AG04449 (cell line): ENCODE data around the gene GSE1.

Experiments used
- CTCF ChIA-PET: fragments of 350-600 bp; formaldehyde crosslinking; extraction: SDS; loops from one replicate; lab custom pipeline; 2021; ENCODE audit warnings: antibody characterized with exemption; lab: Yijun Ruan, JAX
- POLR2A ChIA-PET: fragments of 400-600, 350-600 bp; formaldehyde crosslinking; extraction: SDS; loops from one replicate; lab custom pipeline; 2020; ENCODE audit warnings: antibody characterized with exemption, inconsistent platforms; lab: Yijun Ruan, JAX
- DNase-seq: peaks from one replicate; pipeline ENCODE4 v3.0.0-alpha.2; 2010; ENCODE audit warnings: low read depth, low spot score
- H3K4me3 ChIP-seq: 2 replicates; pipeline ENCODE4 v1.5.1; 2011; ENCODE audit warnings: low read depth, mild to moderate bottlenecking, control low read depth, low read length
- CTCF ChIP-seq: IDR thresholded peaks from one replicate; pipeline ENCODE4 v1.5.1; 2011; ENCODE audit warnings: mild to moderate bottlenecking, moderate library complexity, low read length, control low read depth, inconsistent platforms; ENCODE audit not compliant: insufficient read depth; ENCODE audit errors: missing control alignments

The GSE1 gene

GRCh38 chr16:85625053-85625452 is 11.9 kb downstream of the GSE1 start:
- POLR2A ChIA-PET: no interaction called here
- CTCF ChIA-PET: interaction anchor here (9.7 kb wide), 1 partner anchor 9 kb away, joined by 119 read pairs; no protein-coding TSS in a partner anchor
- no peak for TF ChIP-seq CTCF

DNA sequence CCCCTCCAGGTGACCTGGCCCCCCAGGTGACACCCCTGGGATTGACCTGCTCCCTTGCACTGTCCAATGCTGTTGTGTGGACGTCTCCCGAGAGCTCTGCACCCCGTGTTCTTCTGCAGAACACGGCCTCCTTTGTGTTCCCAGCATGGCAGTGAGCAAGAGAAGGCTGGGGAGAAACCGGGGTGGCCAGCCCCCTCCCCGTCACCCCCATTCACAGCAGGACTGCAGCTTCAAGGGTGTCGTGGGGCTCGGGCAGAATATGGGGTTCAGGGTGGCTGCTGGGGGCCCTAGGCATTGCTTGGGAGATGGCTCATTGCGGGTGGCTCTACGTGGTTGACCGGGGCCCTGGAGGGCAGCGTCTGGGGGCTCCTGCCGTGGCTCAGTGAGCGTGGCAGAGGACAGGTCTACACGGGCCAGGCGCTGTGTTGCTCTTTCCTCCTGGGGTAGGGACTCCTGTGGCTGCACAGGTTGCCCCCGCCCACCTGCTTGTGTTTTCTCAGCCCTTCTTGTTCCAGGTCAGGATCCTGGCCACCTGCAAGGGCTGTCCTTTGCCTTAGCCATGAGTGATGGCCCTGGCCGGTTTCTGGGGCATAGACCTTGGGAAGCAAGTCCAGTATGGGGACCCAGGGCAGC is 12.5 kb downstream of the GSE1 start:
- POLR2A ChIA-PET: interaction anchor here (0.6 kb wide), 1 partner anchor 280 kb away, joined by 3 read pairs; no protein-coding TSS in a partner anchor
- H3K4me3 ChIP-seq: no peak overlapping the region
- no peak for DNase-seq
- TF ChIP-seq CTCF: no peak
- CTCF ChIA-PET: interaction anchor here (0.9 to 9.7 kb wide), 3 partner anchors 9 to 350 kb away, joined by 3 to 119 read pairs (median 5); no protein-coding TSS in a partner anchor

More at GRCh38 chr16:85625053-85625452, 11.9 kb downstream of the GSE1 start:
- DNase-seq: no peak
- H3K4me3 ChIP-seq: no peak overlapping the region

DNA sequence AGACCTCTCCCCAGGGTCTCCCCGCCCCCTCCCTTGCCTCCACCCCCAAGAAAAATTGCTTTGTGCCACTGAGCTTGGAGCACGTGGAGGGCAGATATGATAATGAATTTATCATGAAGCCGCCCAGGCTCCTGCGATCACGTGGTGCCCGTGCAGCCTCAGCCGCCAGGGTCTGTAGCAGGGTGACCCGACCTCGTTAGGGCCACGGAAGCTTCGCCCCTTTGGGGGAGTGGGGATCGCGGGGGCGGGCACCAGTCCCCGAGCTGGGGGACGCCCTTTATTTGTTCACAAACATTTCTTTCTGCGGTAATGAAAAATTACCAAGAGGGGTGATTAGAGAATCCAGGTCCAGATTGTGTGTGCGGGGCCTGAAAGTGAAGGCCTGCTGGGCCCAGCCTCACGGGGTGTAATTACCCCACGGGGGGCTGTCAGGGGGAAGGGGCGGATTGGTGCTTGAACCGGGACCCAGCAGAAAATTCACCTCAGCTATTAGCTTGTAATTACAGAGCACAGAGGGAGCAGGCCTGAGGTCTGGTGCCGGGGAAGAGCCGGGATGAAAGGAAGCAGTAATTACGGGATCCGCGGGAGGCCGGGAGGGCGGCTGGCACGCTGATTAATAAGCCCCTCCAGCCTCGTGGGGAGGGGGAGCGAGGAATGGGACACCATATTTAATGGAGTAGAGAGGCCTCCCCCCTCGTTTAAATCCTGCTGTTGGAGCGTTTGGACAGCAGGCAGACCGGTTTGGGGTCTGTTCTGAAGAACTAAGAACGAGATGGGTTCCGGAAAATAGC is 13.3 kb downstream of the GSE1 start:
- DNase-seq: no peak
- POLR2A ChIA-PET: interaction anchor here (0.6 kb wide), 1 partner anchor 281 kb away, joined by 3 read pairs; no protein-coding TSS in a partner anchor
- CTCF ChIA-PET: interaction anchor here (0.9 to 9.7 kb wide), 5 partner anchors 9 to 352 kb away, joined by 3 to 119 read pairs (median 3); no protein-coding TSS in a partner anchor
- TF ChIP-seq CTCF: no peak
- H3K4me3 ChIP-seq: no peak overlapping the region

- TF ChIP-seq CTCF: no peak
- ChIA-PET CTCF (interaction anchor here (1.2 to 9.7 kb wide), 4 partner anchors 11 to 353 kb away, joined by 3 to 119 read pairs (median 3); no protein-coding TSS in a partner anchor), POLR2A (no interaction called here)
- DNase-seq: no peak
- no peak overlapping the region for H3K4me3 ChIP-seq
Observed at GRCh38 chr16:85627089-85627488, 14.0 kb downstream of the GSE1 start.

DNA sequence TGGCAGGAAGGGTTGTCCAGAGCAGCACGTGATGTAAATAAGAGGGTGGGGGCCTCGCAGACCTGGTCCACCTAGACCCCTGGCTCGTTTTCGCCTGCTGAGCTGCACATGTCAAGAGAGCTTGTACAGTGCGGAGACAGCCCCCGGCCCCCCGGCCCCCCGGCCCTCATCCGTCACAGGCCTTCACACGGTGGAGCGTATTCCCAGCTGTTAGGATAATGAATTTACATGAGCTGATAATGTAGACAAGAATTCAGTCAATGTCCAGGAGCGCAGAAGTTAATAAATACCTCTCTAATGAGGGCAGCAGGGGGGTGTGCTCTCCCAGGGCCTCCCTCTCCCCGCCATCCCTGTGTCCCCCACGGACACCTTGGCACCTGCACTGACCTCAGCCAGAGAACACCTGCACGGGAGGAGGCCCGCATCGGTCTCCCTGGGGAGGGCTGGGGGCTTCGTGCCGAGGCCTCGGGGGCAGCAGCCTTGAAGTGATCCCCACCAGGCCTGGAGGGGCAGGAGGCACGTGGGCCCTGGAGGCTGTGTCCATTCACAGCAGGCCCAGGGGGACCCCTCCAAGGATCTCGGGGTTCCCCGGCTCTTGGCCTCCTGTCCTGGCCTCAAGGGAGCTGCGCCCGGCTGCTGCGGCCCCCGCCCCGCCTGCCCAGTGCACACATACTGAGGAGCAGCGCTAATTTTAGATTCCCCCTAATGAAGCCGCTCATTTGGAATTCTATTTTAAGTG is 14.6 kb downstream of the GSE1 start:
- no peak overlapping the region for H3K4me3 ChIP-seq
- ChIA-PET POLR2A (no interaction called here), CTCF (interaction anchor here (1.2 to 9.7 kb wide), 5 partner anchors 9 to 353 kb away, joined by 3 to 119 read pairs (median 3); no protein-coding TSS in a partner anchor)
- DNase-seq: no peak
- no peak for TF ChIP-seq CTCF
